ENCODE results near the gene MEI1.
"Not testable (repeated sequence)": the region's sequence is repeated elsewhere in the genome, so short reads cannot be mapped to it uniquely, and the experiment has no call there.

DNA sequence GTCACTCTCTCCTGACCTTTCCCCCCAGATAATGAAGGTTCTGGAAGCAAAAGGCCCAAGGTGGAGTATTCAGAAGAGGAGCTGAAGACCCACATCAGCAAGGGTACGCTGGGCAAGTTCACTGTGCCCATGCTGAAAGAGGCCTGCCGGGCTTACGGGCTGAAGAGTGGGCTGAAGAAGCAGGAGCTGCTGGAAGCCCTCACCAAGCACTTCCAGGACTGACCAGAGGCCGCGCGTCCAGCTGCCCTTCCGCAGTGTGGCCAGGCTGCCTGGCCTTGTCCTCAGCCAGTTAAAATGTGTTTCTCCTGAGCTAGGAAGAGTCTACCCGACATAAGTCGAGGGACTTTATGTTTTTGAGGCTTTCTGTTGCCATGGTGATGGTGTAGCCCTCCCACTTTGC lies 35.7 kb upstream of the MEI1 start:
- not testable (repeated sequence) for TF ChIP-seq POLR2A (IDR thresholded peaks at IDR 0.05)
- TF ChIP-seq, protein P1, sequence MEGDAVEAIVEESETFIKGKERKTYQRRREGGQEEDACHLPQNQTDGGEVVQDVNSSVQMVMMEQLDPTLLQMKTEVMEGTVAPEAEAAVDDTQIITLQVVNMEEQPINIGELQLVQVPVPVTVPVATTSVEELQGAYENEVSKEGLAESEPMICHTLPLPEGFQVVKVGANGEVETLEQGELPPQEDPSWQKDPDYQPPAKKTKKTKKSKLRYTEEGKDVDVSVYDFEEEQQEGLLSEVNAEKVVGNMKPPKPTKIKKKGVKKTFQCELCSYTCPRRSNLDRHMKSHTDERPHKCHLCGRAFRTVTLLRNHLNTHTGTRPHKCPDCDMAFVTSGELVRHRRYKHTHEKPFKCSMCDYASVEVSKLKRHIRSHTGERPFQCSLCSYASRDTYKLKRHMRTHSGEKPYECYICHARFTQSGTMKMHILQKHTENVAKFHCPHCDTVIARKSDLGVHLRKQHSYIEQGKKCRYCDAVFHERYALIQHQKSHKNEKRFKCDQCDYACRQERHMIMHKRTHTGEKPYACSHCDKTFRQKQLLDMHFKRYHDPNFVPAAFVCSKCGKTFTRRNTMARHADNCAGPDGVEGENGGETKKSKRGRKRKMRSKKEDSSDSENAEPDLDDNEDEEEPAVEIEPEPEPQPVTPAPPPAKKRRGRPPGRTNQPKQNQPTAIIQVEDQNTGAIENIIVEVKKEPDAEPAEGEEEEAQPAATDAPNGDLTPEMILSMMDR (IDR thresholded peaks at IDR 0.05) = not testable (repeated sequence)

Data from prostate gland (tissue), 2 donors.